NCI-H1092 (cell line): ENCODE measurements around the gene CTXN2.

Source experiments
- DNase-seq: peaks from one replicate; lab custom pipeline; 2025; lab: John Stamatoyannopoulos, UW

CTXN2 gene

GRCh38 chr15:48191574-48192225 is at the start of gene CTXN2:
Gene CTXN2, plus strand, starts transcription at chr15:48191665. Its CDS starts 9,636 bp downstream, at chr15:48201301.
- DNase-seq = no peak

DNA sequence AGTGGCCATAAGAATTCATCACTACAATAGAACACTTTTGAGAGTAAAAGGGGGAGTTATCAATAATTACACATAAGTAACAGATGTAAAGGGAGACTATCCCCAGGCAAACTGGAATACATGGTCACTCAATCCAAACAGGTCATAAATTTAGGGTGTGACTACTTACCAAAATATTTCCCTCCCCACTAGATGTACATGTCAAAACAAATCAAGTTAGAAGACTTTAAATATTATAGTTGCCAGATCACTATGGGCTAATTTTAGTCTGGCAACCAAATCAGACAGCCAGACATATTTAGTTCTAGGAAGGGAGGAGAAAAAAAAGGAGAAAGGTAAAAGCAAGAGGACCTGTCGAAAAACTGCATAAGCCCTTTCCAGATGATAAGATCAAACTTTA is 47.6 kb upstream of the CTXN2 start:
- DNase-seq = no peak

- no peak for DNase-seq
Observed at GRCh38 chr15:48144889-48145288, 46.6 kb upstream of the CTXN2 start.

DNA sequence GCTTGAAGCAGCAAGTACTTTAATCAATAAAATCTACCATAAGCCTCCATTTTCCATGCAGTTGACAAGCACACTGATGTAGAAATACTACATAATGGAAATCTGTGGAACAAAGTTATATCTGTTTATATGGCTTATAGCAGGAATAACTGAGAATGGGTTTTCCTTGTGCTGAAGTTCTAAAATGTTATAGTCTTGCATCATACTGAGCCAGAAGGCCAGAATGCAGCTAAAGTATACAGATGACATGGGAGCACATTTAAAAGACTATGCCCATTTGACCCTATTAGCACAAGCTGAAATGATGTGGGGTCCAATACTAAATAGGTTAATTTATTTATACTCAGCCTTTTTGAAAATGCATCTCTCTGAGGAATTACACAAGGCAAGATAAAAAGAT is 45.5 kb upstream of the CTXN2 start:
- DNase-seq = no peak

- no peak for DNase-seq
Observed at GRCh38 chr15:48147358-48147757, 44.1 kb upstream of the CTXN2 start.

GRCh38 chr15:48149858-48150257 is 41.6 kb upstream of the CTXN2 start:
- DNase-seq = no peak

DNA sequence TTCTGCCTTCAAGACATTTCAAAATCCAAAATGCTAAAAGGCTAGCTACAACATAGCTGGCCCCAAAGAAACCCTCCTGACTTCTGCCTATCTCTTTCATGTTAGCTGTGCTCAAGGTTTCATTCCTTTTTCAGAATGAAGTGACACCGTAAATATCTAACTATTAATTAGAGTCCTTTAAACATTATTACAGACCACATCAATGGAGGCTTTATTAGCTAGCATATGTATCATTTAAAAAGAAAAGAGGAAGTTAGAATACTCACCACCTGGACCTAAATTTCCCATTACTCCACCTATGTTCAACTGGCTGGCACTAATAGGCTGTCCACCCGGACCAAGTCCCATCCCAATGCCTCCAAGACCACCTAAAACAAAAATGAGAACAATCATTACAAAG is 37.9 kb upstream of the CTXN2 start:
- DNase-seq = no peak

- no peak for DNase-seq
Observed at GRCh38 chr15:48168616-48169015, 22.8 kb upstream of the CTXN2 start.

- DNase-seq = no peak
Observed at GRCh38 chr15:48170981-48171380, 20.5 kb upstream of the CTXN2 start.

DNA sequence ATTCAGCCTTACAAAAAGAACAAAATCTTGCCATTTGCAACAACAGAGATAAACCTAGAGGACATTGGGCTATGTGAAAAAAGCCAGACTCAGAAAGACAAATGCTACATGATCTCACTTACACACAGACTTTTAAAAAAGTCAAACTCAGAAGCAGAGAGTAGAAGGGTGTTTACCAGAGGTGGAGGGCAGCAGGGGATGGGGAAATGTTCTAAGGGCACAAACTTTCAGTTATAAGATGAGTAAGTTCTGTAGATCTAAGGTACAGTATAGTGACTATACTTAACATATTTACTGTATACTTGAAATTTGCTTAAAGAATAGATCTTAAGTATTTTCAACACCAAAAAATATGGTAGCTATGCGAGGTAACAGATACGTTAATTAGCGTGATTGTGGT is 16.3 kb upstream of the CTXN2 start:
- no peak for DNase-seq

DNA sequence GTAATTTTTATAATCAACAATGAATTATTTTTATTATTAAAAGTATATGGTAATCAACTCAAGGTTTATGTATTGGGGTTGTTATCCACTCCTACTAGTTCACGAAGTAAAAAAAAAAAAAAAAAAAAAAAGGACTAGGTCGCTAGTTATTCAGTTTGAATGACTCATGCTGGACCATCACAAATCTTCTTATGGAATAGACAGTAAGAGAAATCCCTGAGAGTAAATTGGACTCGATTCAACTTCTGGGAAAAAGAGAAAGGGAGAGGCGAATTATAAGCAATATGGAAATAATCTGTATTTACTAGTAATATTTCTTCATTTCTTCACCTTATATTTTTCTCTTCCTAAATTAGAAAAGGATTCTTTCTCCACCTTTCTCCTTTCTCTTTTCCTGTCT is 15.4 kb upstream of the CTXN2 start:
- DNase-seq = no peak

GRCh38 chr15:48176957-48177356 is 14.5 kb upstream of the CTXN2 start:
- no peak for DNase-seq

- no peak for DNase-seq
Observed at GRCh38 chr15:48177383-48177765, 14.1 kb upstream of the CTXN2 start.

DNA sequence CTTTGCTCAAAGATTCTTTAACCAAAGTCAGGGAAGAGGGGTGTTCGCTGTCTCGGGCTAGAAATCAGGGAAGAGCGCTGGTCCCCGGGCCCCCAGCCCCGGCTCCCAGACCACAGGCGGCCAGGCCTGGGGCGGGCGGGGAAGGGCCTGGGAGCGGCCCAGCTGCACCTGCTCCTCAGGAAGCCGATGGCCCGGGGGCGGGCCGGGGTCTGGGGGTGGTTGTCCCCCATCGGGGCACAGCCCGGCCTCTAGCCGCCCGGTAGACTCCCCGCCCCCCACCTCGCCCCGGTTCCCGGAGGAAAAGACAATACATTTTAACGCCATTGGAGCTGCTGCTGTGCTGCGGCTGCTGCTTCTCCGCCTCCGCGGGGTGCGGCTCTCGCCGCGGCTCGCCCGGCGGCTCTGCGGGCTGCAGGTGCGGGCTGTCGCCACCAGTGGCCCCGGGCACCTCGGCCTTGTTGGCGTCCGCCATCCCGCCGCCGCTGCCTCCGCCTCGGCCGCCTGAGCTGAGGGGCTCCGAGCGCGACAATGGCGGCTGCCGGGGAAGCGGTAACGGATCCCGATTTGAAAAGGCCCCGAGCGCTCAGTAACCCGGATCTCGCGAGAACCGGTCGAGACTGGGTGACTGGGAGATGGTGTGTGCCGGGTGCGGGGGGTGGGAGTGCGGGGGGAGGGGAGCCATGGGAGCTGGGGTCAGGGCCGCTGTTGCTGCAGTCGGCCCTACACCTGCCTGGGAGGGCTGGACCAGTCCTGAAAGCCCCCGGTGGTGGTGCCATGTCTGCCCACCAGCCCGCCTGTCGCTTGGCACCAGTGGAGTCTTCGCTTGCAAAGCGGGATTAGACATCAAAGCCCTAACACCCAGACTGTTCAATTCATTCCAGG is 13.5 kb upstream of the CTXN2 start, which contains the start of gene MYEF2:
MYEF2 (minus strand) TSS at position 530 of the 882 bp plus-strand sequence; CDS start at position 472, 58 bp downstream.
- peak; percentile 79 for DNase-seq

- DNase-seq = no peak
Observed at GRCh38 chr15:48178648-48178931, 12.9 kb upstream of the CTXN2 start.

DNA sequence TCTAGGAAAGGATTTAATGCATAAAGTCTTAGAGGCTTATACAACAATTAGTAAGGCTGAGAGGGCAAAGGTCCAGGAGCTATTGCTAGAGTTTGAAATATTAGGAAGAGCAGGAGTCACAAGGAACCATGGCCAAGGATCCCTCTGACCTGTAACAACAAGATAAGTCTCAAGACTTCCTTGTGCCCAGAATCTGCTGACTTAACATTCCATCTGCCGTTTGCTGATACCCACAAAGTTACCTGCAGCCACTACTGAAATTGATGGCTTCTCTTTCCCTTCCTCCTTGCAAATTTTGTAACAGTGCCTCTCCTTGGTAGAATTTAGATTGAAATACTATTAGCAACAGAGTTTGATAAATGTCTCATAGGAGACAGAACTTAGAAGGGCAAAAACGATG is 8.7 kb upstream of the CTXN2 start:
- no peak for DNase-seq

DNA sequence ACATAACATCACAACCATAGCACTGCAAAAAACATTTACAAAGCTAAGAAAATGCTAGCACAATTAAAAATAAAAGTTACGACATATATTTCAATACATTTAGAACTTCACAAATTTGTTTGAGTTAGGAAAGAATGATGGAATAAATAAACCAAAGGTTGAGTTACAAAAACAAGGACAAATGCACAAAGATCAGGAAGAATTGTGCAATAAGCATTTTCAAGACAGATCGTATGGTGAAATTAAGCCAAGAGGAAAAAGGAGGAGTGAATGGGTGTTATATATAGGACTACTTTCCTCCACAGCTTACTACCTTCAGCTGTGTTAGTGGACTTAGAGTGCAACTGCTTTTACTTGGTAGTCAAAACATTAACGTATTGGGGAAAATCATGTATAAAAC is 5.9 kb upstream of the CTXN2 start:
- no peak for DNase-seq

- no peak for DNase-seq
Observed at GRCh38 chr15:48186271-48186670, 5.2 kb upstream of the CTXN2 start.

- DNase-seq = no peak
Observed at GRCh38 chr15:48190932-48191573, 412 bp upstream of the CTXN2 start.

GRCh38 chr15:48202068-48202467 is 10.6 kb downstream of the CTXN2 start:
- DNase-seq = no peak

GRCh38 chr15:48205981-48206380 is 14.5 kb downstream of the CTXN2 start, which contains the start of gene SLC12A1:
Gene SLC12A1, plus strand, starts transcription at chr15:48206302. Its CDS starts 1,418 bp downstream, at chr15:48207720.
- no peak for DNase-seq

DNA sequence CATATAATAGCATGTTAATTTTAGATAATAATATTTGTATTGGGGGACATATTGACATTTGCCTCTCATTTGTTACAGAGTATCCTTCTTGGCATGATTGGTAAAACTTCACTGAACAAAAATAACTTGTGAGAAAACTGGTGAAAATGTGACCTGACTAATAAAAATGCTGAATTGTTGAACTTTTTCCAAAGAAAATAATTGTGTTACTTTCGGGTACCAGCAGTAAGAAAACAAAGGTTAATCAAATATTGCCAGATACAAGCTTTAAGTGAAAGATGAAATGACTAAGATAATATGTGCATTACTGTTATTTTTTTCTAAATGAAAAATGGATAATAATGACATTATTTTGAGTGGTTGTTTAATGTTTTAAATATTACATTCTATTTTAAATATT is 29.8 kb downstream of the CTXN2 start:
- no peak for DNase-seq

GRCh38 chr15:48221885-48222284 is 30.4 kb downstream of the CTXN2 start:
- peak; percentile 13 for DNase-seq
